ENCODE data around the gene TMEM82. TPM values are rescaled to one million over a fixed set of nuclear protein-coding genes. Genes with fewer than 3 reads are reported as not detected.

Gene TMEM82
- total and polyA plus RNA-seq, 2 of the 13 experiments (the other 11 are each of a cell fraction or from before 2014, with no cell fraction given): 0.24 to 0.97 TPM

DNA sequence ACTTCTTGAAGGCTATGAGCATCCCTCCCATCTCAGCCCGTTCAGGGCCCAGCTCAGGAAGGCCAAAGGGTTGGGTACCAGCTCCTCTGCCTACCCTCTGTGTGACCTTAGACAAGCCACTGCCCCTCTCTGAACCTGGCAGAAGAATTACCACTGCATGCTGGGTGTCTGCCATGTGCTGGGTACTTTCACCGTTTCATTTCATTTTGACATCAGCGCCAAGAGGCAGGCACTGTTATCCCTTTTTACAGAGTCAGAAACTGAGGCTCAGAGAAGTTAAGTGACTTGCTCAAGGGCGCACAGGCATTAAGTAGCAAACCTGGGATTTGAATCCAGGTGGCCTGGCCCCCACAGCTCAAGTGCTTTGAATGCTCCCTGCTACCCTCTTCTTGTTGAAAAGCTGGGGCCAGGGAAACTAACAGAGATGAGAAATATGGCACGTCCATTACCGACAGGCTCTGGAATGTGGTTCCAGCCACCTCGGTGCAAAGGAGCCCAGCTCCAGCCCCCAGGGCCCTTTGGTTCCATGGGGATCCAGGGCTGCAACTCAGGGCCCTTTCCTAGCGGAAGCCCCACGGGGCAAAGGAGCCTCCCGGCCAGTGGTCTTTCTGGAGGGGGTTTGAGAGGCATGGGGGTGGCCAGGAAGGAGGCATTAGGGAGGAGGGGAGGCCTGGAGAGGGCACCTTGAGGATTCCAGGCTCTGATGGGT lies 6.5 kb downstream of the TMEM82 start:
- Histone ChIP-seq H3K9ac (ENCODE audit: insufficient read depth, low read depth, low read length) (peak overlapping the region; percentile 50), H3K27ac (ENCODE audit: extremely low read length, insufficient read depth, low read length) (no peak overlapping the region), H3K27me3 (ENCODE audit: control insufficient read depth in 1 of 2, insufficient read depth in 2 of 2, low read length in 2 of 2) (peaks cover 1 to 27% of the 10 kb centered on the region in 2 experiments), H2AFZ (ENCODE audit: low read length) (no peak overlapping the region), H3K4me2 (ENCODE audit: low read depth, low read length) (peak overlapping the region; percentile 87), H3K4me3 (replicated peaks in 1 of 3; ENCODE audit: insufficient read depth in 1 of 3, low read depth in 2 of 3, low read length in 3 of 3) (peak overlapping the region; percentile 24 to 68 (median 42); a peak in 5 of 6 replicates), H3K36me3 (replicated peaks in 1 of 2; ENCODE audit: control insufficient read depth in 1 of 2, insufficient read depth in 2 of 2, low read length in 2 of 2) (no peaks in the 10 kb centered on the region), H3K9me3 (ENCODE audit: low read length) (no peaks in the 10 kb centered on the region), H3K4me1 (ENCODE audit: insufficient read depth, low read length) (peaks cover 72% of the 10 kb centered on the region), H3K79me2 (ENCODE audit: insufficient read depth, low read length) (no peaks in the 10 kb centered on the region), H4K20me1 (ENCODE audit: insufficient read depth, low read length) (no peaks in the 10 kb centered on the region)
- FAIRE-seq: no peak
- peak; percentile 11; the same call in 2 of the 3 replicates for ATAC-seq
- POLR2A ChIA-PET: no interaction called here
- intact Hi-C loops (cut with micrococcal nuclease; ENCODE audit: unreplicated experiment): loop anchor here (10.0 kb wide), 1 partner anchor 64 kb away; the partner anchor contains the start of gene PLEKHM2
- CTCF ChIA-PET (ENCODE audit: low intra/inter-chr PET ratio, low total read pairs): no interaction called here
- WGBS (ENCODE audit: low lambda C conversion rate): 42% methylated on average over 8 of the region's 10 CpGs
- DNase-seq (ENCODE audit: low spot score): no peak
- peak; percentile 58 for TF ChIP-seq ZNF629 (CRISPR knock-in tag; conservative IDR thresholded peaks at IDR 0.05)
- peak; percentile 41; the same call in 1 of the 2 replicates for TF ChIP-seq ZNF772 (CRISPR knock-in tag; IDR thresholded peaks at IDR 0.05)
- no peak for TF ChIP-seq FOXK1 (CRISPR knock-in tag; IDR thresholded peaks at IDR 0.05; ENCODE audit: borderline replicate concordance, low read depth)
- TF ChIP-seq ZNF709 (CRISPR knock-in tag; IDR thresholded peaks at IDR 0.05): no peak
- peak; percentile 93 for TF ChIP-seq ZNF768 (CRISPR knock-in tag; IDR thresholded peaks at IDR 0.05)
- TF ChIP-seq EHMT2 (IDR thresholded peaks at IDR 0.05; ENCODE audit: borderline replicate concordance, low read depth, low read length): no peak
- TF ChIP-seq ZMYM3 (CRISPR knock-in tag; IDR thresholded peaks at IDR 0.05): peak; percentile 69; the same call in 1 of the 2 replicates
- in situ Hi-C loops (cut with HindIII; ENCODE audit: extremely low pct_ligation_motif_present, low pct_unique_long_range_greater_than_20kb): no loop called here
- no TSS peak for BruUV-seq (replicated peaks)
